Activated T-cell treated with anti-CD3 and anti-CD28 coated beads, Interleukin-2, amount 50 U/mL, for 48 hours (primary cell): Measurements from ENCODE around the gene MAIP1.

Experiments used
- DNase-seq, 2 experiments: peaks; one replicate each; pipeline ENCODE4 v3.0.0-alpha.2; 2020

The MAIP1 gene

GRCh38 chr2:199955339-199956061, at the start of gene MAIP1, which contains the start of gene TYW5:
TSS of gene MAIP1 (plus strand) at chr2:199955582. CDS start at chr2:199955799, 217 bp downstream.
TSS of gene TYW5 (minus strand) at chr2:199955491. CDS start at chr2:199955470, 21 bp downstream.
- peak; percentile 88 for DNase-seq

GRCh38 chr2:199907008-199907714, 48.2 kb upstream of the MAIP1 start:
- no peak for DNase-seq

- no peak for DNase-seq
Observed at GRCh38 chr2:199910338-199911051, 44.9 kb upstream of the MAIP1 start.

GRCh38 chr2:199911052-199911876, 44.1 kb upstream of the MAIP1 start, which contains the start of gene C2orf69:
TSS of gene C2orf69 (plus strand) at chr2:199911293. CDS start at chr2:199911439, 146 bp downstream.
- DNase-seq = peak; percentile 94 to 97

- DNase-seq = no peak
Observed at GRCh38 chr2:199911877-199912161, 43.6 kb upstream of the MAIP1 start.

GRCh38 chr2:199912553-199913114, 42.7 kb upstream of the MAIP1 start:
- peak; percentile 26 to 30 for DNase-seq

GRCh38 chr2:199914372-199914958, 40.9 kb upstream of the MAIP1 start:
- DNase-seq = no peak

GRCh38 chr2:199916980-199917379, 38.4 kb upstream of the MAIP1 start:
- DNase-seq = no peak

GRCh38 chr2:199922856-199923255, 32.5 kb upstream of the MAIP1 start:
- no peak for DNase-seq

GRCh38 chr2:199923924-199924323, 31.5 kb upstream of the MAIP1 start:
- no peak for DNase-seq

- DNase-seq = no peak
Observed at GRCh38 chr2:199926806-199927205, 28.6 kb upstream of the MAIP1 start.

- no peak for DNase-seq
Observed at GRCh38 chr2:199928226-199928625, 27.2 kb upstream of the MAIP1 start.

- no peak for DNase-seq
Observed at GRCh38 chr2:199928626-199929025, 26.8 kb upstream of the MAIP1 start.

- no peak for DNase-seq
Observed at GRCh38 chr2:199929262-199929661, 26.1 kb upstream of the MAIP1 start.

- no peak for DNase-seq
Observed at GRCh38 chr2:199932312-199932855, 23.0 kb upstream of the MAIP1 start.

- no peak for DNase-seq
Observed at GRCh38 chr2:199933466-199933865, 21.9 kb upstream of the MAIP1 start.

- DNase-seq = no peak
Observed at GRCh38 chr2:199936554-199936953, 18.8 kb upstream of the MAIP1 start.

- no peak for DNase-seq
Observed at GRCh38 chr2:199940373-199940772, 15.0 kb upstream of the MAIP1 start.

- DNase-seq = no peak
Observed at GRCh38 chr2:199943373-199943772, 12.0 kb upstream of the MAIP1 start.

- no peak for DNase-seq
Observed at GRCh38 chr2:199946196-199946595, 9.2 kb upstream of the MAIP1 start.

GRCh38 chr2:199946836-199947235, 8.5 kb upstream of the MAIP1 start:
- no peak for DNase-seq

- no peak for DNase-seq
Observed at GRCh38 chr2:199950396-199950795, 5.0 kb upstream of the MAIP1 start.
